Breast epithelium (tissue), 4 donors: Measurements from ENCODE around the gene ROCK2. TPM values are rescaled to one million over a fixed set of nuclear protein-coding genes. Genes with fewer than 3 reads are reported as not detected.

ENCODE experiments used
- DNase-seq, 2 donors: peaks; one replicate each; pipeline ENCODE4 v3.0.0-alpha.2; 2019; ENCODE audit warnings: low spot score in 2 of 2
- H3K27ac ChIP-seq, 2 donors: fragments of 200-600 bp; sonication (generic) in 1 of 2; one replicate each; pipeline ENCODE4 v1.5.1; 2016 to 2019; ENCODE audit warnings: mild to moderate bottlenecking in 1 of 2
- H3K27me3 ChIP-seq, 2 donors: fragments of 200-600 bp; sonication (generic) in 1 of 2; one replicate each; pipeline versions ENCODE4 v1.5.1 to v1.6.0; 2017 to 2019; ENCODE audit warnings: control low read depth in 1 of 2, mild to moderate bottlenecking in 1 of 2
- H3K36me3 ChIP-seq: fragments of 200-600 bp; one replicate; pipeline ENCODE4 v1.5.1; 2019
- H3K4me1 ChIP-seq, 2 donors: fragments of 200-600 bp; sonication (generic); one replicate each; pipeline ENCODE4 v1.5.1; 2016 to 2019; ENCODE audit warnings: control low read depth in 1 of 2
- H3K4me3 ChIP-seq, 3 donors: fragments of 200-600 bp; sonication (generic); 1 replicate in 2 of 3; 2 replicates in 1 of 3; pipeline ENCODE4 v1.5.1; 2016 to 2019; ENCODE audit warnings: mild to moderate bottlenecking in 3 of 3, moderate library complexity in 2 of 3
- H3K9me3 ChIP-seq, 2 donors: fragments of 200-600 bp; sonication (generic) in 1 of 2; one replicate each; pipeline ENCODE4 v1.5.1; 2016 to 2019; ENCODE audit warnings: control low read depth in 1 of 2
- CTCF ChIP-seq, 3 donors: fragments of 450-650 bp; IDR thresholded peaks; one replicate each; pipeline ENCODE4 v1.5.1; 2016 to 2017; ENCODE audit warnings: antibody characterized with exemption in 3 of 3, mild to moderate bottlenecking in 3 of 3, moderate library complexity in 3 of 3
- POLR2A ChIP-seq: fragments of 450-650 bp; IDR thresholded peaks from one replicate; pipeline ENCODE4 v1.6.1; 2016; ENCODE audit warnings: antibody characterized with exemption, mild to moderate bottlenecking, moderate library complexity
- POLR2AphosphoS5 ChIP-seq, 3 donors: sonication (generic); formaldehyde crosslinking; IDR thresholded peaks; one replicate each; pipeline ENCODE4 v1.6.1; 2017; ENCODE audit warnings: antibody characterized with exemption in 3 of 3
- intact Hi-C: fragments of 100-400 bp; cut with DNase I; formaldehyde crosslinking; loops from one replicate; pipeline ENCODE4 v1.15.1; 2023; ENCODE audit warnings: low total_unique reads
- total RNA-seq, 3 donors: library from RNA; depleted of rRNA; stranded (reverse); fragments of >200 nt; gene quantifications; one replicate each; pipeline ENCODE4 v1.1.0, GENCODE V29; 2016

Gene ROCK2
- total RNA-seq, 3 donors from 2014 or later: 87.1 to 181 (median 103) TPM

GRCh38 chr2:11278219-11278618 lies 66.2 kb downstream of the ROCK2 start:
- TF ChIP-seq CTCF (IDR thresholded peaks at IDR 0.05): no peak
- no peaks in the 10 kb centered on the region for H3K36me3 ChIP-seq
- no peaks in the 10 kb centered on the region for H3K4me1 ChIP-seq
- no peak for DNase-seq
- H3K27ac ChIP-seq: no peak overlapping the region
- no peaks in the 10 kb centered on the region for H3K27me3 ChIP-seq
- intact Hi-C loops: no loop called here
- no peaks in the 10 kb centered on the region for H3K9me3 ChIP-seq
- no peak overlapping the region for H3K4me3 ChIP-seq

- H3K27ac ChIP-seq: no peak overlapping the region
- TF ChIP-seq POLR2AphosphoS5 (IDR thresholded peaks at IDR 0.05) (no peak), CTCF (IDR thresholded peaks at IDR 0.05) (no peak), POLR2A (no peak)
- no peaks in the 10 kb centered on the region for H3K9me3 ChIP-seq
- no peaks in the 10 kb centered on the region for H3K27me3 ChIP-seq
- no peaks in the 10 kb centered on the region for H3K4me1 ChIP-seq
- intact Hi-C loops: no loop called here
- no peak overlapping the region for H3K4me3 ChIP-seq
- DNase-seq: no peak
- no peaks in the 10 kb centered on the region for H3K36me3 ChIP-seq
Measured at GRCh38 chr2:11275910-11276309, 68.5 kb downstream of the ROCK2 start.

GRCh38 chr2:11270891-11271290 lies 73.5 kb downstream of the ROCK2 start:
- no peak overlapping the region for H3K4me3 ChIP-seq
- no peaks in the 10 kb centered on the region for H3K36me3 ChIP-seq
- H3K4me1 ChIP-seq: no peaks in the 10 kb centered on the region
- no peak overlapping the region for H3K27ac ChIP-seq
- no peak for DNase-seq
- no peaks in the 10 kb centered on the region for H3K9me3 ChIP-seq
- H3K27me3 ChIP-seq: no peaks in the 10 kb centered on the region
- TF ChIP-seq POLR2A: no peak
- TF ChIP-seq POLR2AphosphoS5 (IDR thresholded peaks at IDR 0.05): no peak
- no peak for TF ChIP-seq CTCF (IDR thresholded peaks at IDR 0.05)
- intact Hi-C loops: no loop called here

- intact Hi-C loops: no loop called here
- no peak overlapping the region for H3K4me3 ChIP-seq
Measured at GRCh38 chr2:11267931-11268330, 76.5 kb downstream of the ROCK2 start.

GRCh38 chr2:11264818-11265217 lies 79.6 kb downstream of the ROCK2 start:
- Histone ChIP-seq H3K9me3 (no peaks in the 10 kb centered on the region), H3K4me3 (no peak overlapping the region), H3K27ac (no peak overlapping the region), H3K4me1 (no peaks in the 10 kb centered on the region), H3K36me3 (no peaks in the 10 kb centered on the region), H3K27me3 (no peaks in the 10 kb centered on the region)
- TF ChIP-seq CTCF (IDR thresholded peaks at IDR 0.05) (no peak), POLR2A (no peak), POLR2AphosphoS5 (IDR thresholded peaks at IDR 0.05) (no peak)
- intact Hi-C loops: no loop called here
- no peak for DNase-seq

More at GRCh38 chr2:11267931-11268330, 76.5 kb downstream of the ROCK2 start:
- no peak for DNase-seq
- H3K36me3 ChIP-seq: no peaks in the 10 kb centered on the region
- no peaks in the 10 kb centered on the region for H3K9me3 ChIP-seq
- H3K4me1 ChIP-seq: no peaks in the 10 kb centered on the region
- TF ChIP-seq POLR2A: no peak
- no peaks in the 10 kb centered on the region for H3K27me3 ChIP-seq
- no peak overlapping the region for H3K27ac ChIP-seq

GRCh38 chr2:11264007-11264406 lies 80.4 kb downstream of the ROCK2 start:
- no peaks in the 10 kb centered on the region for H3K9me3 ChIP-seq
- DNase-seq: no peak
- H3K27ac ChIP-seq: no peak overlapping the region
- intact Hi-C loops: no loop called here
- H3K4me3 ChIP-seq: no peak overlapping the region
- H3K27me3 ChIP-seq: no peaks in the 10 kb centered on the region
- no peaks in the 10 kb centered on the region for H3K36me3 ChIP-seq
- TF ChIP-seq POLR2AphosphoS5 (IDR thresholded peaks at IDR 0.05) (no peak), POLR2A (no peak), CTCF (IDR thresholded peaks at IDR 0.05) (no peak)
- no peaks in the 10 kb centered on the region for H3K4me1 ChIP-seq
